Mucosa of rectum (tissue), 2 donors: ENCODE results near the gene COL8A2.

Source experiments
- H3K27ac ChIP-seq, 2 donors: one replicate each; pipeline ENCODE4 v1.7.0; 2013; ENCODE audit warnings: inconsistent platforms in 2 of 2, low read depth in 2 of 2, low read length in 2 of 2
- H3K27me3 ChIP-seq, 2 donors: one replicate each; pipeline ENCODE4 v1.7.0; 2013; ENCODE audit warnings: low read length in 2 of 2; ENCODE audit not compliant: control insufficient read depth in 2 of 2, insufficient read depth in 2 of 2
- H3K36me3 ChIP-seq, 2 donors: one replicate each; pipeline ENCODE4 v1.7.0; 2013; ENCODE audit warnings: low read length in 2 of 2; ENCODE audit not compliant: control insufficient read depth in 2 of 2, insufficient read depth in 2 of 2
- H3K4me1 ChIP-seq, 2 donors: one replicate each; pipeline ENCODE4 v1.7.0; 2013; ENCODE audit warnings: low read length in 2 of 2, mild to moderate bottlenecking in 1 of 2; ENCODE audit not compliant: control insufficient read depth in 2 of 2, insufficient read depth in 2 of 2
- H3K4me3 ChIP-seq, 2 donors: one replicate each; pipeline ENCODE4 v1.7.0; 2013; ENCODE audit warnings: low read length in 2 of 2
- H3K9ac ChIP-seq, 2 donors: one replicate each; pipeline ENCODE4 v1.7.0; 2013; ENCODE audit warnings: low read length in 2 of 2, low read depth in 1 of 2, mild to moderate bottlenecking in 1 of 2
- H3K9me3 ChIP-seq, 2 donors: one replicate each; pipeline ENCODE4 v1.7.0; 2013; ENCODE audit warnings: low read length in 2 of 2; ENCODE audit not compliant: control insufficient read depth in 2 of 2
- donor health status: healthy.
- donor health status: Normal muscosa, but diverticular disease.

The COL8A2 gene

GRCh38 chr1:36091698-36092097, 33.3 kb downstream of the COL8A2 start:
- Histone ChIP-seq H3K36me3 (peaks cover 39 to 41% of the 10 kb centered on the region in 2 donors), H3K9ac (no peak overlapping the region)

GRCh38 chr1:36091141-36091540, 33.9 kb downstream of the COL8A2 start:
- Histone ChIP-seq H3K4me1 (peaks cover 13 to 15% of the 10 kb centered on the region in 2 donors), H3K27ac (no peak overlapping the region), H3K36me3 (peaks cover 39 to 40% of the 10 kb centered on the region in 2 donors)

More at GRCh38 chr1:36091698-36092097, 33.3 kb downstream of the COL8A2 start:
- Histone ChIP-seq H3K27ac (no peak overlapping the region), H3K9me3 (no peaks in the 10 kb centered on the region), H3K4me3 (no peak overlapping the region), H3K27me3 (no peaks in the 10 kb centered on the region), H3K4me1 (peaks cover 13 to 15% of the 10 kb centered on the region in 2 donors)

GRCh38 chr1:36089393-36090121, 35.5 kb downstream of the COL8A2 start:
- Histone ChIP-seq H3K36me3 (peaks cover 34 to 36% of the 10 kb centered on the region in 2 donors), H3K9ac (peak overlapping the region; percentile 68 to 79), H3K27me3 (peaks cover 2 to 6% of the 10 kb centered on the region in 2 donors), H3K9me3 (no peaks in the 10 kb centered on the region), H3K4me1 (peaks cover 13 to 15% of the 10 kb centered on the region in 2 donors), H3K4me3 (peak overlapping the region; percentile 77 to 95), H3K27ac (peak overlapping the region; percentile 84 to 90)

More at GRCh38 chr1:36091141-36091540, 33.9 kb downstream of the COL8A2 start:
- no peak overlapping the region for H3K4me3 ChIP-seq
- no peaks in the 10 kb centered on the region for H3K9me3 ChIP-seq
- no peak overlapping the region for H3K9ac ChIP-seq
- no peaks in the 10 kb centered on the region for H3K27me3 ChIP-seq

- Histone ChIP-seq H3K36me3 (peaks cover 27 to 29% of the 10 kb centered on the region in 2 donors), H3K9ac (peak within 1 kb of the TSS; percentile 68 to 79), H3K27ac (peak within 1 kb of the TSS; percentile 84 to 90), H3K27me3 (peaks cover 2 to 9% of the 10 kb centered on the region in 2 donors), H3K4me3 (peak within 1 kb of the TSS; percentile 77 to 95), H3K4me1 (peaks cover 13 to 15% of the 10 kb centered on the region in 2 donors), H3K9me3 (no peaks in the 10 kb centered on the region)
These were observed 36.2 kb downstream of the COL8A2 start, which contains the start of gene ADPRS for GRCh38 chr1:36088577-36089392. TSS of gene ADPRS (plus strand) at chr1:36088892. CDS start at chr1:36088905, 13 bp downstream.

GRCh38 chr1:36088265-36088576, 36.8 kb downstream of the COL8A2 start:
- Histone ChIP-seq H3K4me1 (peaks cover 13 to 15% of the 10 kb centered on the region in 2 donors), H3K4me3 (peak overlapping the region; percentile 77 to 95), H3K36me3 (peaks cover 22 to 24% of the 10 kb centered on the region in 2 donors), H3K27ac (peak overlapping the region in 1 of 2 donors; percentile 90), H3K9ac (peak overlapping the region; percentile 68 to 79), H3K9me3 (no peaks in the 10 kb centered on the region), H3K27me3 (peaks cover 4 to 9% of the 10 kb centered on the region in 2 donors)

GRCh38 chr1:36087233-36088123, 37.5 kb downstream of the COL8A2 start:
- Histone ChIP-seq H3K4me3 (no peak overlapping the region), H3K27me3 (peaks cover 5 to 9% of the 10 kb centered on the region in 2 donors), H3K9ac (no peak overlapping the region), H3K36me3 (peaks cover 14 to 16% of the 10 kb centered on the region in 2 donors), H3K27ac (no peak overlapping the region), H3K9me3 (no peaks in the 10 kb centered on the region), H3K4me1 (peaks cover 13 to 15% of the 10 kb centered on the region in 2 donors)

- H3K9ac ChIP-seq = no peak overlapping the region
- peaks cover 13 to 15% of the 10 kb centered on the region in 2 donors for H3K4me1 ChIP-seq
- peaks cover 5 to 9% of the 10 kb centered on the region in 2 donors for H3K27me3 ChIP-seq
- H3K9me3 ChIP-seq = no peaks in the 10 kb centered on the region
- no peak overlapping the region for H3K27ac ChIP-seq
- peaks cover 6 to 8% of the 10 kb centered on the region in 2 donors for H3K36me3 ChIP-seq
- no peak overlapping the region for H3K4me3 ChIP-seq
These were observed 38.3 kb downstream of the COL8A2 start for GRCh38 chr1:36086529-36087232.

GRCh38 chr1:36085686-36086526, 39.1 kb downstream of the COL8A2 start:
- H3K27ac ChIP-seq = no peak overlapping the region
- no peak overlapping the region for H3K4me3 ChIP-seq
- H3K9ac ChIP-seq = no peak overlapping the region
- H3K36me3 ChIP-seq = peaks cover 0 to under 1% of the 10 kb centered on the region in 2 donors
- H3K27me3 ChIP-seq = peaks cover 5 to 9% of the 10 kb centered on the region in 2 donors
- no peaks in the 10 kb centered on the region for H3K9me3 ChIP-seq
- peaks cover 13 to 15% of the 10 kb centered on the region in 2 donors for H3K4me1 ChIP-seq
